ENCODE results near the gene KDM3A.

GRCh38 chr2:86541334-86541733, 100.2 kb downstream of the KDM3A start:
- no peak for TF ChIP-seq CTCF (IDR thresholded peaks at IDR 0.05)
- no peak for TF ChIP-seq REST (IDR thresholded peaks at IDR 0.05; ENCODE audit: low read depth, low read length)
